Nephron (organoid): Measurements from ENCODE around the gene THSD4.
A peak's percentile ranks its signal among the peaks of the same experiment; 100 is the strongest.
"Not testable (repeated sequence)": the region's sequence is repeated elsewhere in the genome, so short reads cannot be mapped to it uniquely, and the experiment has no call there.

Source experiments
- H3K27ac Mint-ChIP-seq, 3 experiments: 2 replicates each; pipeline ENCODE4 v1.8.0; 2020; ENCODE audit warnings: mixed read lengths in 3 of 3, mild to moderate bottlenecking in 2 of 3, moderate library complexity in 1 of 3
- H3K27me3 Mint-ChIP-seq: 2 replicates; pipeline ENCODE4 v1.8.0; 2021; ENCODE audit warnings: low read depth, mild to moderate bottlenecking, moderate library complexity, mixed read lengths
- H3K36me3 Mint-ChIP-seq: 2 replicates; pipeline ENCODE4 v1.8.0; 2020; ENCODE audit warnings: low read depth, mixed read lengths
- H3K4me1 Mint-ChIP-seq: 2 replicates; pipeline ENCODE4 v1.8.0; 2020; ENCODE audit warnings: mixed read lengths
- H3K4me3 Mint-ChIP-seq, 3 experiments: 2 replicates each; pipeline ENCODE4 v1.8.0; 2020; ENCODE audit warnings: mild to moderate bottlenecking in 3 of 3, mixed read lengths in 3 of 3, moderate library complexity in 2 of 3
- H3K9me3 Mint-ChIP-seq: 2 replicates; pipeline ENCODE4 v1.8.0; 2020; ENCODE audit warnings: mixed read lengths
- CTCF ChIP-seq, 3 experiments: fragments of 200-600 bp; sonication (generic); IDR thresholded peaks; one replicate each; pipeline ENCODE4 v1.5.0; 2021; ENCODE audit warnings: antibody characterized with exemption in 3 of 3; ENCODE audit not compliant: unreplicated experiment in 3 of 3

THSD4 gene

DNA sequence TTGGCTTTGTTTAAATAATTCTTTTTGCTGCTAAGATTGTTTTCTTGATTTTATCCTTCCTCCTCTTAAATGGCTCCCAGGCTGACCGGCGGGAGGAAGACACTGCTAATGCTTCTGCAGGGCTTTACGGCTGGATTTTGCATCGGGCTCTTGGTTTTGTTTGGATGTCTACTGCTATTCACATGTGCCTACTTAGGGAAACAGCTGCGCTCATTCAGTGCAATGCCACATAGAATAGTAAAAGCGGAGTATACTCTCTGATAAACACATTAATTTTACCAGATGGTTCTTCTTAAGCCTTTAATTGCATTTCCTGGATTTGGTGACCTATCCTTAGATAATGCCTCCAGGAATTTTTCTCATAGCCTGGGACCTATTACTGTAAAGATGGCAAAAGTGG is 146.6 kb downstream of the THSD4 start:
- Mint-ChIP-seq H3K9me3 (peaks cover 19% of the 10 kb centered on the region), H3K4me1 (peaks cover 10% of the 10 kb centered on the region), H3K27ac (peak overlapping the region; percentile 34 to 83 (median 66)), H3K4me3 (peak overlapping the region in 1 of 3 experiments; percentile 18), H3K36me3 (peaks cover under 1% of the 10 kb centered on the region), H3K27me3 (peaks cover 9% of the 10 kb centered on the region)
- TF ChIP-seq CTCF (IDR thresholded peaks at IDR 0.05; ENCODE audit: unreplicated experiment in 3 of 3) = no peak

DNA sequence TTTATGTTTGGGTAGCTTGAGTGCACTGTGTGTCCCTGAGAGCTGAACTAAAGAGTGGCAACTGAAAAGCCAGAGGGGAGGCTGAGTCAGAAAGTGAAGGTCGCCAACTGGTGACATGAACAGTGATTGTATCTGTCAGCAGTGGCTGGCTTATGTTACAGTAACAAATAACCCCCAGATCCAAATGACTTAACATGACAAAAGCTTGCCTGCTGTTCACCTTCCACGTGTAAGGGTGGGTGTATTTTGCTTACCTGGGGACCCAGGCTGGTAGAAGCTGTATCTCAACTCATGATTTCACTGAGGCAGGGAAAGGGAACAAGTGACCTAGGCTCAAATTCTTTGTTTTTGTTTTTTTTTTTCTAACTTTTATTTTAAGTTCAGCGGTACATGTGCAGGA is 147.3 kb downstream of the THSD4 start:
- peaks cover 10% of the 10 kb centered on the region for H3K4me1 Mint-ChIP-seq
- peak overlapping the region in 2 of 3 experiments; percentile 66 to 83 for H3K27ac Mint-ChIP-seq
- peaks cover 4% of the 10 kb centered on the region for H3K27me3 Mint-ChIP-seq
- peaks cover 25% of the 10 kb centered on the region for H3K9me3 Mint-ChIP-seq
- no peak for TF ChIP-seq CTCF (IDR thresholded peaks at IDR 0.05; ENCODE audit: unreplicated experiment in 3 of 3)
- no peaks in the 10 kb centered on the region for H3K36me3 Mint-ChIP-seq
- H3K4me3 Mint-ChIP-seq = no peak overlapping the region

DNA sequence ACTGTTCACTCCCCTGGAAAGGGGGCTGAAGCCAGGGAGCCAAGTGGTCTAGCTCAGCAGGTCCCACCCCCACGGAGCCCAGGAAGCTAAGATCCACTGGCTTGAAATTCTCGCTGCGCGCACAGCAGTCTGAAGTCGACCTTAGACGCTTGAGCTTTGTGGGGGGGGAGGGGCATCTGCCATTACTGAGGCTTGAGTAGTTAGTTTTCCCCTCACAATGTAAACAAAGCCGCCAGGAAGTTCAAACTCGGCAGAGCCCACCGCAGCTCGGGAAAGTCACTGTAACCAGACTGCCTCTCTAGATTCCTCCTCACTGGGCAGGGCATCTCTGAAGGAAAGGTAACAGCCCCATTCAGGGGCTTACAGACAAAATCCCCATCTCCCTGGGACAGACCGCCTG is 150.3 kb downstream of the THSD4 start:
- not testable (repeated sequence) for H3K4me3 Mint-ChIP-seq, H3K27ac Mint-ChIP-seq, H3K36me3 Mint-ChIP-seq, H3K4me1 Mint-ChIP-seq, H3K27me3 Mint-ChIP-seq
- peaks cover 50% of the 10 kb centered on the region for H3K9me3 Mint-ChIP-seq

- no peak overlapping the region for H3K27ac Mint-ChIP-seq
- peaks cover 7% of the 10 kb centered on the region for H3K36me3 Mint-ChIP-seq
- H3K9me3 Mint-ChIP-seq = peaks cover 41% of the 10 kb centered on the region
- no peaks in the 10 kb centered on the region for H3K27me3 Mint-ChIP-seq
- H3K4me1 Mint-ChIP-seq = peaks cover 35% of the 10 kb centered on the region
- no peak for TF ChIP-seq CTCF (IDR thresholded peaks at IDR 0.05; ENCODE audit: unreplicated experiment in 3 of 3)
- H3K4me3 Mint-ChIP-seq = no peak overlapping the region
These were observed 156.1 kb downstream of the THSD4 start for GRCh38 chr15:71271327-71271726.

DNA sequence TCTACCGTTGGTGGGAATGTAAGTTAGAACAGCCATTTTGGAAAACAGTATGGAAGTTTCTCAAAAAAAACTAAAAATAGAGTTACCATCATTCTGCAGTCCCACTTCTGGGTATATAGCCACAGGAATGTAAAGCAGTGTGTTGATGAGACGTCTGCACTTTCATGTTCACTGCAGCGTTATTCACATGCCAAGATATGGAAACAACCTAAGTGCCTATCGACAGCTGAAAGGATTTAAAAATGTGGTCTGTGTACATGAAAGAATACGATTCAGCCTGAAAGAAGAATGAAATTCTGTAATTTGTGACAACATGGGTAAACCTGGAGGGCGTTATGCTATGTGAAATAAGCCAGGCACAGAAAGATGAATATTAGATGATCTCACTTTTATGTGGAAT is 157.7 kb downstream of the THSD4 start:
- peaks cover 38% of the 10 kb centered on the region for H3K4me1 Mint-ChIP-seq
- H3K27me3 Mint-ChIP-seq = no peaks in the 10 kb centered on the region
- peaks cover 28% of the 10 kb centered on the region for H3K9me3 Mint-ChIP-seq
- TF ChIP-seq CTCF (IDR thresholded peaks at IDR 0.05; ENCODE audit: unreplicated experiment in 3 of 3) = no peak
- H3K27ac Mint-ChIP-seq = peak overlapping the region in 2 of 3 experiments; percentile 14 to 80
- H3K36me3 Mint-ChIP-seq = peaks cover 6% of the 10 kb centered on the region
- no peak overlapping the region for H3K4me3 Mint-ChIP-seq

GRCh38 chr15:71273731-71274447 is 158.6 kb downstream of the THSD4 start:
- Mint-ChIP-seq H3K27ac (peak overlapping the region in 2 of 3 experiments; percentile 28 to 40), H3K36me3 (no peaks in the 10 kb centered on the region), H3K27me3 (no peaks in the 10 kb centered on the region), H3K9me3 (peaks cover 20% of the 10 kb centered on the region), H3K4me3 (no peak overlapping the region), H3K4me1 (peaks cover 46% of the 10 kb centered on the region)
- TF ChIP-seq CTCF (IDR thresholded peaks at IDR 0.05; ENCODE audit: unreplicated experiment in 3 of 3) = no peak
